Activated CD4-positive, alpha-beta T cell treated with anti-CD3 and anti-CD28 coated beads for 36 hours (primary cell): ENCODE results near the gene CCDC54. TPM values are rescaled to one million over a fixed set of nuclear protein-coding genes. Genes with fewer than 3 reads are reported as not detected.

Source experiments
- ATAC-seq: fragments of 200-7000 bp; cut with Tn5 transposase; one replicate; pipeline ENCODE4 v1.10.0; 2021; ENCODE audit warnings: mild to moderate bottlenecking, moderate library complexity
- CTCF ChIA-PET: fragments of 350-600 bp; sonication (Branson Sonifier 250); formaldehyde crosslinking; loops from one replicate; lab custom pipeline; 2021; ENCODE audit warnings: antibody characterized with exemption; lab: Charles Lee
- POLR2A ChIA-PET: fragments of 350-600 bp; sonication (Branson Sonifier 250); formaldehyde crosslinking; loops from one replicate; lab custom pipeline; 2021; ENCODE audit warnings: antibody characterized with exemption, inconsistent platforms; lab: Charles Lee
- DNase-seq: peaks from one replicate; pipeline ENCODE4 v3.0.0-alpha.2; 2020
- H3K27ac Mint-ChIP-seq: one replicate; pipeline ENCODE4 v1.8.0; 2021; ENCODE audit warnings: mixed read lengths
- H3K27me3 Mint-ChIP-seq: one replicate; pipeline ENCODE4 v1.8.0; 2021; ENCODE audit warnings: mixed read lengths
- H3K36me3 Mint-ChIP-seq: one replicate; pipeline ENCODE4 v1.8.0; 2021; ENCODE audit warnings: low read depth, mixed read lengths
- H3K4me1 Mint-ChIP-seq: one replicate; pipeline ENCODE4 v1.8.0; 2021; ENCODE audit warnings: mixed read lengths
- H3K4me3 Mint-ChIP-seq: one replicate; pipeline ENCODE4 v1.8.0; 2021; ENCODE audit warnings: mild to moderate bottlenecking, moderate library complexity, mixed read lengths
- H3K9me3 Mint-ChIP-seq: one replicate; pipeline ENCODE4 v1.8.0; 2021; ENCODE audit warnings: low read depth, mixed read lengths
- intact Hi-C, 2 experiments: fragments of 100-400 bp; cut with DNase I in 1 of 2; cut with micrococcal nuclease in 1 of 2; formaldehyde crosslinking; loops; one replicate each; pipeline versions ENCODE4 v1.14.2 to v1.15.1; 2022 to 2024; cut with DNase I, micrococcal nuclease
- total RNA-seq, 2 experiments: library from RNA; stranded (reverse); gene quantifications; one replicate each; pipeline ENCODE4 v1.2.3, GENCODE V29; 2021

The CCDC54 gene
- total RNA-seq, 2 experiments from 2014 or later: not detected

DNA sequence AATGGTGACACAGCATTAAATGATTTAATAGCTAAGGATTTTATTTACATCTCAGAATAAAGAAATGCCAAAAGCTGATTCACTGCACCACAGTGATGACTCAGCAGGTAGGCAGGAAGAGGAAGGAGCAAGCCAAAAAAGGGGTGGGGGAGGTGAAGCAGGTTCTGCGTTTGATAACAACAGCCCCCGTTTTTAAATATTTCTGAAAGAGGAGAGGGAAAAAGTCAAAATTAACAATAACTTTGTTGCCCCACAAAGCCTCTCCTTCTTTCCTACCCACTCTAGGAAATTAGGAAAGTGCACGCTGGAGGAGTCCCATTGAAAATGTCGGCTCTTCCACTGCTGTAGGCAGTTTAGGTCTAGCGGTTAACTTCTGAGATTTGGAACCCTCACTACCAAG is 9.9 kb upstream of the CCDC54 start:
- no peak overlapping the region for H3K4me3 Mint-ChIP-seq
- DNase-seq (peak; percentile 40), ATAC-seq (peak; percentile 53)
- H3K27me3 Mint-ChIP-seq: no peaks in the 10 kb centered on the region
- intact Hi-C loops: no loop called here
- ChIA-PET POLR2A (no interaction called here), CTCF (no interaction called here)
- H3K9me3 Mint-ChIP-seq: no peaks in the 10 kb centered on the region
- no peak overlapping the region for H3K27ac Mint-ChIP-seq
- no peaks in the 10 kb centered on the region for H3K36me3 Mint-ChIP-seq
- H3K4me1 Mint-ChIP-seq: peaks cover 6% of the 10 kb centered on the region

DNA sequence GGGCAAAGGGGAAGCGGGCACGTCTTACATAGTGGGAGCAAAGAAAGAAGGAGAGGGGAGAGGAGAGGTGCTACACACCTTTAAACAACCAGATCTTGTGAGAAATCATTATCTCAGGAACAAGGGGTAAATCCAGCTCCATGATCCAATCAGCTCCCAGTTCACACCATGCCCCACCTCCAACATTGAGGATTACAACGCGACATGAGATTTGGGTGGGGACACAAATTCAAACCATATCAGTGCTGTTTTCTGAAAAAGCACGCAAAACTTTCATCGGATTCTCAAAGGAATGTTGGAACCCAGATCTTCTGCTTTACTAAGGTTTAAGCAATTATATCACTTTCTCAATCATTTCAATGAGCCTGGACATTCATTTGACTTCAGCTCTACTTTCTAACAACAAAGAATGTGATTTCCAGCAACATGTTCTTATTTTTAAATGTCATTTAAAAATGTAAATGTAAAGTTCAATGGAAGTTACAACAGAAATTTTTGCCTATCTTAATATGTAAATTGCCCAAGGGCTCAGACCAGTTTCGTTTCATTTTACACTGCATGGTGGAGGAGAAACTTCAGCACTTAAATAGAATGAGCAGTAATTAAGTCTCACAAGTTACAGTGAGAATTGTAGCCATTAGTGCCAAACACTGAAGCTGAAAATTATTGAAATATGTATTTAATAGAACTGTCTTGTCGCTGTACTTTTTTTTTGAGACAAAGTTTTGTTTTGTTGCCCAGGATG is 8.4 kb upstream of the CCDC54 start:
- Mint-ChIP-seq H3K9me3 (no peaks in the 10 kb centered on the region), H3K4me3 (no peak overlapping the region), H3K4me1 (peaks cover 6% of the 10 kb centered on the region), H3K36me3 (no peaks in the 10 kb centered on the region), H3K27ac (no peak overlapping the region), H3K27me3 (peaks cover 3% of the 10 kb centered on the region)
- CTCF ChIA-PET: interaction anchor here (0.6 kb wide), 1 partner anchor 785 kb away, joined by 3 read pairs; no protein-coding TSS in a partner anchor
- ATAC-seq (no peak), DNase-seq (no peak)
- intact Hi-C loops: no loop called here
- POLR2A ChIA-PET: no interaction called here

GRCh38 chr3:107369791-107370190 is 7.4 kb upstream of the CCDC54 start:
- ATAC-seq (no peak), DNase-seq (no peak)
- no peak overlapping the region for H3K27ac Mint-ChIP-seq
- ChIA-PET POLR2A (no interaction called here), CTCF (no interaction called here)
- H3K9me3 Mint-ChIP-seq: no peaks in the 10 kb centered on the region
- H3K27me3 Mint-ChIP-seq: peaks cover 3% of the 10 kb centered on the region
- intact Hi-C loops: no loop called here
- H3K4me1 Mint-ChIP-seq: peaks cover 6% of the 10 kb centered on the region
- H3K4me3 Mint-ChIP-seq: no peak overlapping the region
- no peaks in the 10 kb centered on the region for H3K36me3 Mint-ChIP-seq

DNA sequence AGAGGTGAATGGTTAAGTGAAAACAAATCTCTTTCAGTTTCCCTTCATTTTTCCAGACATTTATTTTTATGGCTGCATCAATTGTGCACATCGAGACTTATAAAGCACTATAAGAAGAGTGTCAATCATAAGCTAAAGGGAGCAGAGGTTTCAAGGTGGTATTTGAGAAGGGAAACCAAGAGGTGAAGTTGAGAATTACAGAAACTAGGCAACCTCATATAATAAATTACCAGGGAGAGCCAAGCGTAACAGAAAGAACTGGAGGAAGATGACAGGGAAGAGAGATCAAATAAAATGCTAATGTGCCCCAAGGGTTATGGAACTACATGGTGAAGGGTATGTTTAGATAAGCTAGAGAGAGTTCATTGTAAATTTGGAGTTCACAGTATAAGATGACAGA is 6.3 kb upstream of the CCDC54 start:
- no peak overlapping the region for H3K27ac Mint-ChIP-seq
- ChIA-PET POLR2A (no interaction called here), CTCF (no interaction called here)
- no peak overlapping the region for H3K4me3 Mint-ChIP-seq
- no peaks in the 10 kb centered on the region for H3K36me3 Mint-ChIP-seq
- H3K27me3 Mint-ChIP-seq: peaks cover 3% of the 10 kb centered on the region
- intact Hi-C loops: no loop called here
- DNase-seq: no peak
- no peak for ATAC-seq
- peaks cover 6% of the 10 kb centered on the region for H3K4me1 Mint-ChIP-seq
- H3K9me3 Mint-ChIP-seq: no peaks in the 10 kb centered on the region

DNA sequence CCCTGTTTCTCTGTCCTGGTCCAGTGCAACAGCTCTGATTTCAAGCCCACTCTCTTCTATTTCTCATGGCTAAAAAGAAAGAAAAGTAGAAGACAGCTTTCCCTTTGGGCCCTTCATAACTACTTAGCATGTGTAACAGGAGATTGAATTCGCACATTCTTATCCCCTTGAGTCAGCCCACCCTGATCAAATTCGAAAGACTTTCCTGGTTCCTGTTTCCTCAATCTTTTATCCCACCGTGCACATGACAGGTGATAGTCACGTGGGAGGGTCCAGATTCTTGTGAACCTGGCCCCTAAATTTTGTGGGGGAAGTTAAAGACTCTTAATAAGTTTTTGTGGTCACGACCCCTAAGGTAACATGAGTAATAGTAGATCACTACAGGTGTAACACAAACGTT is 4.7 kb upstream of the CCDC54 start:
- DNase-seq (no peak), ATAC-seq (no peak)
- POLR2A ChIA-PET: no interaction called here
- intact Hi-C loops: no loop called here
- Mint-ChIP-seq H3K36me3 (no peaks in the 10 kb centered on the region), H3K4me1 (peaks cover 2% of the 10 kb centered on the region), H3K9me3 (no peaks in the 10 kb centered on the region), H3K27ac (no peak overlapping the region), H3K27me3 (peaks cover 3% of the 10 kb centered on the region), H3K4me3 (no peak overlapping the region)
- CTCF ChIA-PET: interaction anchor here (0.6 kb wide), 1 partner anchor 137 kb away, joined by 3 read pairs; no protein-coding TSS in a partner anchor

GRCh38 chr3:107373896-107374295 is 3.3 kb upstream of the CCDC54 start:
- POLR2A ChIA-PET: no interaction called here
- no peak overlapping the region for H3K4me3 Mint-ChIP-seq
- ATAC-seq: no peak
- peaks cover 3% of the 10 kb centered on the region for H3K27me3 Mint-ChIP-seq
- H3K9me3 Mint-ChIP-seq: no peaks in the 10 kb centered on the region
- no peak for DNase-seq
- intact Hi-C loops: no loop called here
- no peaks in the 10 kb centered on the region for H3K36me3 Mint-ChIP-seq
- no peaks in the 10 kb centered on the region for H3K4me1 Mint-ChIP-seq
- H3K27ac Mint-ChIP-seq: no peak overlapping the region
- CTCF ChIA-PET: interaction anchor here (1.6 kb wide), 1 partner anchor 102 kb away, joined by 3 read pairs; no protein-coding TSS in a partner anchor

- ATAC-seq: no peak
- H3K4me1 Mint-ChIP-seq: no peaks in the 10 kb centered on the region
These were observed 1.6 kb upstream of the CCDC54 start for GRCh38 chr3:107375682-107376081.

DNA sequence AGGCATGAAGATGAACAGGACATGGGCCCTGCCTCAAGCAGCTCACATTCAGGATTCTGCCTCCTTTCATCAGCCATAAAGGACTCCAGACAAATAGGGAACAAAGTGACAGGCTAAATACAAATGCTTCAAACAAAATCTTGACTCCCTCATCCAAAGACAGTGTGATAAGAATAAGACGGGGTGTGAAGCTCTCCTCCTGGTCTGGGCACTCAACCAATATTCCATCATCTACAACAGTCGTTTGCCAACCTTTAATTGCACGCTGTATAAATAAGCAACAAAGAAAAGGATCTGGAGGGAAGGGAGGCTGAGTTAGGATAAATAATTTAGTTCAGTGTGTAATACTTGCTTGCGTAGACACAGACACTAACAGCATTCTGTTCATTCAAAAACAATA is 5.4 kb downstream of the CCDC54 start:
- Mint-ChIP-seq H3K4me3 (no peak overlapping the region), H3K27me3 (peaks cover 8% of the 10 kb centered on the region)
- ATAC-seq: no peak

More at GRCh38 chr3:107375682-107376081, 1.6 kb upstream of the CCDC54 start:
- Mint-ChIP-seq H3K27ac (no peak overlapping the region), H3K27me3 (peaks cover 5% of the 10 kb centered on the region), H3K9me3 (no peaks in the 10 kb centered on the region), H3K36me3 (no peaks in the 10 kb centered on the region), H3K4me3 (no peak overlapping the region)
- ChIA-PET CTCF (interaction anchor here (1.2 kb wide), 1 partner anchor 52 kb away, joined by 3 read pairs; no protein-coding TSS in a partner anchor), POLR2A (interaction anchor here (0.6 kb wide), 1 partner anchor 849 kb away, joined by 5 read pairs; no protein-coding TSS in a partner anchor)
- intact Hi-C loops: no loop called here
- no peak for DNase-seq

GRCh38 chr3:107384428-107384827 is 7.2 kb downstream of the CCDC54 start:
- ATAC-seq: no peak
- Mint-ChIP-seq H3K4me3 (no peak overlapping the region), H3K9me3 (no peaks in the 10 kb centered on the region), H3K36me3 (no peaks in the 10 kb centered on the region), H3K27ac (no peak overlapping the region), H3K4me1 (no peaks in the 10 kb centered on the region), H3K27me3 (peaks cover 8% of the 10 kb centered on the region)
- intact Hi-C loops: no loop called here
- CTCF ChIA-PET: interaction anchor here (0.7 to 1.5 kb wide), 2 partner anchors 26 to 411 kb away, joined by 3 to 4 read pairs; no protein-coding TSS in a partner anchor
- POLR2A ChIA-PET: no interaction called here
- DNase-seq: no peak

More for the DNA sequence above, 5.4 kb downstream of the CCDC54 start:
- Mint-ChIP-seq H3K4me1 (no peaks in the 10 kb centered on the region), H3K36me3 (no peaks in the 10 kb centered on the region), H3K9me3 (no peaks in the 10 kb centered on the region), H3K27ac (no peak overlapping the region)
- CTCF ChIA-PET: no interaction called here
- intact Hi-C loops: no loop called here
- no peak for DNase-seq
- POLR2A ChIA-PET: no interaction called here

DNA sequence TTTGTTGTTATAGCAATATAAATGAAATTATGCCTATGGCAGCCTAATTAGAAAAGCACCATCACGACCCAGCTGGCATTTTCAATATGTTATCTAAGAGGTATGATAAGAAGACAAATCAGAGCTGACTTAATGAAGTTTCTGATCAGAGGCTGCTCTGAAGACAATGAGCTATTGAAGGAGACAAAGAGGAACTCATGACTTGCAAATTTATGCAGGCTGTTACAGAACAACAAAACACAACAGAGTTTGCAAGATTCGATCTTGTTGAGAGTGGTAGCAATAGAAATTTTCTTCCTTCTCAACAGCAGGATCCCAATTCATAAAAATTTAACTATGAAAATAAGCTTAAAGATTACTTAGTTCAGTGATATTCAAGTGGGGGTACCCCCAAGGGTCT is 7.7 kb downstream of the CCDC54 start:
- ATAC-seq: no peak
- no peaks in the 10 kb centered on the region for H3K36me3 Mint-ChIP-seq
- no peaks in the 10 kb centered on the region for H3K4me1 Mint-ChIP-seq
- no peaks in the 10 kb centered on the region for H3K9me3 Mint-ChIP-seq
- intact Hi-C loops: no loop called here
- H3K27ac Mint-ChIP-seq: no peak overlapping the region
- peaks cover 8% of the 10 kb centered on the region for H3K27me3 Mint-ChIP-seq
- CTCF ChIA-PET: interaction anchor here (0.7 to 1.5 kb wide), 2 partner anchors 26 to 410 kb away, joined by 3 to 4 read pairs; no protein-coding TSS in a partner anchor
- POLR2A ChIA-PET: no interaction called here
- no peak overlapping the region for H3K4me3 Mint-ChIP-seq
- no peak for DNase-seq

GRCh38 chr3:107387555-107387954 is 10.3 kb downstream of the CCDC54 start:
- CTCF ChIA-PET: no interaction called here
- POLR2A ChIA-PET: no interaction called here
- Mint-ChIP-seq H3K36me3 (no peaks in the 10 kb centered on the region), H3K4me1 (no peaks in the 10 kb centered on the region), H3K27me3 (peaks cover 3% of the 10 kb centered on the region), H3K4me3 (no peak overlapping the region), H3K27ac (no peak overlapping the region), H3K9me3 (no peaks in the 10 kb centered on the region)
- ATAC-seq (no peak), DNase-seq (no peak)
- intact Hi-C loops: no loop called here

DNA sequence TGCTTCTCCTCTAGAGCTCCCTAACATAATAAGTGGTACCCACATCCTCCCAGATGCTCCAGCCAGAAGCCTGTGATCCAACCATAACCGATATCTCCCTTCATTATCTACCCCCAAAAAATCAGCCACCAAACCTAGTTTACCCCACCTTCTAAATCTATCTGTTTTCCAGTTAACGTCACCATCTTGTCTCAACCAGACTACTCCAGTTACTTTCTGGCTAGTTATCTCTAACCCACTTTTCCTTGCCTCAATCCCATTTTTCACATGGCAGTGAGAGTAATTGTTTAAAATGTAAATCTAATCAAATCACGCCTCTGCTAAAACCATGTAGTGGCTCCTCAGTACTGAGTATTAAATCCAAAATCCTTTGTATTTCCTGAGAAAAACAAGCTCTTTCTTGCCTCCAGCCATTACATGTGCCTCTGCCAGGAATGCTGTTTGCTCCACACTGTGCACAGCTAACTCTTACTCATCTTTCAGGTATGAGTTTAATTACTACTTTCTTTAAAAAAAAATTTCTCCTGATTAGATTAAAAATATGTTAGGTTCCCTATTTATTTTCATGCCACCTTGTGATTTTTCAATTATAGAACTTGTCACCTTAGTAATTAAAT is 15.4 kb downstream of the CCDC54 start:
- intact Hi-C loops: no loop called here
- no peak for DNase-seq
- H3K4me3 Mint-ChIP-seq: no peak overlapping the region
- CTCF ChIA-PET: interaction anchor here (1.0 kb wide), 1 partner anchor 110 kb away, joined by 3 read pairs; no protein-coding TSS in a partner anchor
- POLR2A ChIA-PET: no interaction called here
- no peak overlapping the region for H3K27ac Mint-ChIP-seq
- H3K36me3 Mint-ChIP-seq: no peaks in the 10 kb centered on the region
- H3K4me1 Mint-ChIP-seq: no peaks in the 10 kb centered on the region
- H3K9me3 Mint-ChIP-seq: no peaks in the 10 kb centered on the region
- H3K27me3 Mint-ChIP-seq: peaks cover 8% of the 10 kb centered on the region
- no peak for ATAC-seq
